Activated CD8-positive, alpha-beta memory T cell treated with anti-CD3 and anti-CD28 coated beads for 36 hours (primary cell): Measurements from ENCODE around the gene ANKMY1. TPM values are rescaled to one million over a fixed set of nuclear protein-coding genes. Genes with fewer than 3 reads are reported as not detected.

ENCODE experiments used
- CTCF ChIA-PET: fragments of 350-600 bp; sonication (Branson Sonifier 250); formaldehyde crosslinking; loops from one replicate; lab custom pipeline; 2021; ENCODE audit warnings: antibody characterized with exemption; lab: Charles Lee
- POLR2A ChIA-PET: fragments of 350-600 bp; sonication (Branson Sonifier 250); formaldehyde crosslinking; loops from one replicate; lab custom pipeline; 2021; ENCODE audit warnings: antibody characterized with exemption; lab: Charles Lee
- total RNA-seq, 2 experiments: library from RNA; stranded (reverse); gene quantifications; one replicate each; pipeline ENCODE4 v1.2.3, GENCODE V29; 2021

ANKMY1 gene
- total RNA-seq, 2 experiments from 2014 or later: 21.1 to 23.0 TPM

DNA sequence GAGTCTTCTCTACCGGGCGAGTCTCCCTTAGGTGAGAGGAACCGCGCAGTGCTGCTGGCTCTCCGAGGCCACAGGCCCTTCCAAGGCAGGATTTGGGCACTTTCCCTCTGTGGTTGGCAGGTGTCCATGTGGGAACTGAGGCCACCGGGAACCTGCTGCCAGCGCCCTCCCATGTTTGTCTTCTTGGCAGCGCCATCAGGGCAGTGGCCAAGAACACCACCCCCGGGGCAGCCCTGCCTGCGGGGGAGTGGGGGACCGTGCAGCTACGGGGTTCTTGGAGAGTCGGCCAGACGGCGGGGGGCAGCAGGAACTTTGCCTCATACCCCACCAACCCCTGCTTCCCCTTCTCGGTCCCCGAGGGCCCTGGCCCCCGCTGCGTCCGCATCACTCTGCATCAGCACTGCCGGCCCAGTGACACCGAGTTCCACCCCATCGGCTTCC is 38.7 kb upstream of the ANKMY1 start:
- POLR2A ChIA-PET: no interaction called here

DNA sequence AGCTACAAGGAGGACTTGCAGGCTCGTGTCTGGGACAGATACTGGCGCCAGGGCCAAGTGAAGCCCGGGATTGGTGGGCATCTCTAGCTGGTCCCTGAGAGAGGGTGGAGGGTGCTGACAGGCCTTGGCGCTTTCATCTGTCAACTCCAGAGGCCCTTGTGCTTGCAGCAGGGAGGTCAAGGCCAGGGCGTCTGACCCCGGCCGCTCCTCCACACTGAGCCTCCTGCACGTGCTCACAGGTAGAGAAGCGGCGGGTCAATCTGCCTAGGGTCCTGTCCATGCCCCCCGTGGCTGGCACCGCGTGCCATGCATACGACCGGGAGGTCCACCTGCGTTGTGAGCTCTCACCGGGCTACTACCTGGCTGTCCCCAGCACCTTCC is 38.3 kb upstream of the ANKMY1 start:
- ChIA-PET POLR2A (no interaction called here), CTCF (no interaction called here)

More for the DNA sequence above, 38.7 kb upstream of the ANKMY1 start:
- CTCF ChIA-PET: no interaction called here

DNA sequence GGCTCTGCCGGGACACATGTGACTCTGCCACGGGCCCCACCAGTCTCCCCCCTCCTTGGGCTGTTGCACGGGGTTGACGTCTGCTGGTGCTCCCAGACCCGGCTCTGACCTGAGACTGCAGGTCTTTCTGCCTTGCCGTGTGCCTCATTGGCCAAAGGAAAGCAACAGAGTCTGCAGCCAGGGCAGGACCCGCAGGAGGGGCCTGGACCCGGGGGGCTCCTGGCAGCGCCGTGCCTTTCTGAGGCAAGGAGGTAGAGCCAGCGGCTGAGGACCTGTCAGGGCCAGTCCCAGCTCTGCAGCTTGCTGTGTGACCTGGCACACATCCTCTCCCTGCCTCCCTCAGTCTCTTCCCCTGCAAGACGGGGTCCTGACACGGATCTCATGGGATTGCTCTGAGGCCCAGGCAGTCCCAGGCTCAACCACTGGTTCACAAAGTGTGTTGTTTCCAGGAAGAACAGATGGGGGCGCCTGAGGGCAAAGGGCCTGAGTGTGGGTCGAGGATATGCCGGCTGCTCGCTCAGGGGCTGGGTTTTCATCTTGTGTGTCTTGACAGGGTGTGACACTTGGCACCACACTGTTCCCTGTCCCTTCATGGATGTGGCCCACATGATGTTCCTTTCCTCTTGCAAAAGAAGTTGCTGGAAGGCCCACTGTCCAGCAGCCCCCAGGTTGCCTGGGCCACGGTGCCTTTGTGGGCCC is 37.7 kb upstream of the ANKMY1 start:
- CTCF ChIA-PET: interaction anchor here (1.6 kb wide), 1 partner anchor 32 kb away, joined by 4 read pairs; no protein-coding TSS in a partner anchor
- POLR2A ChIA-PET: no interaction called here

DNA sequence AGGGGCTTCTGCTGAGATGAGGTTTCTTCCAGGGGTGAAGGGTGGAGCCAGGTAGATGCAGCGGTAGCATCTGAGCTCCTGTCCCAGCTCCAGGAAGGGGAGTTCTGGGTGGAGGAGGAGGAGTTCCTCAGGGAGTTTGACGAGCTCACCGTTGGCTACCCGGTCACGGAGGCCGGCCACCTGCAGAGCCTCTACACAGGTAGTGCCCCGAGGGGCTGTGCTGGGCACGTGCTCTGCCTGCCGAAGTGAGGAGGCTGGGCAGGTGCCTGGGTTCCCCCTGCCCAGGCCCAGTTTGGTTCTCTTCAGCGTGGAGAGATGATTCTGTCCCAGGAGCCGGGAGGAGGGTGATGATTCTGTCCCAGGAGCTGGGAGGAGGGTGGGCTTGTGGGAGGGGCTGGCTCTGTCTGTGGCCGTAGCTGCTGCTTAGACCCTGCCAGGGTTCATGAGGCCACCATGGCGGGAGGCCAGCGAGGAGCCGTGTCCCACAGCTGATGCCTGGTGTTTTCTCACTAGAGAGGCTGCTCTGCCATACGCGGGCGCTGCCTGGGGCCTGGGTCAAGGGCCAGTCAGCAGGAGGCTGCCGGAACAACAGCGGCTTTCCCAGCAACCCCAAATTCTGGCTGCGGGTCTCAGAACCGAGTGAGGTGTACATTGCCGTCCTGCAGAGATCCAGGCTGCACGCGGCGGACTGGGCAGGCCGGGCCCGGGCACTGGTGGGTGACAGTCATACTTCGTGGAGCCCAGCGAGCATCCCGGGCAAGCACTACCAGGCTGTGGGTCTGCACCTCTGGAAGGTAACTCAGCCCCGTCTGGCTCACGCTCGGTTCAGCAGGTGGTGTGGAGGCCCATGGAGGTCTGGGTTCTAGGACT is 37.0 kb upstream of the ANKMY1 start:
- ChIA-PET POLR2A (no interaction called here), CTCF (interaction anchor here (0.9 to 1.6 kb wide), 3 partner anchors 13 to 33 kb away, joined by 3 to 4 read pairs (median 3); no protein-coding TSS in a partner anchor)

DNA sequence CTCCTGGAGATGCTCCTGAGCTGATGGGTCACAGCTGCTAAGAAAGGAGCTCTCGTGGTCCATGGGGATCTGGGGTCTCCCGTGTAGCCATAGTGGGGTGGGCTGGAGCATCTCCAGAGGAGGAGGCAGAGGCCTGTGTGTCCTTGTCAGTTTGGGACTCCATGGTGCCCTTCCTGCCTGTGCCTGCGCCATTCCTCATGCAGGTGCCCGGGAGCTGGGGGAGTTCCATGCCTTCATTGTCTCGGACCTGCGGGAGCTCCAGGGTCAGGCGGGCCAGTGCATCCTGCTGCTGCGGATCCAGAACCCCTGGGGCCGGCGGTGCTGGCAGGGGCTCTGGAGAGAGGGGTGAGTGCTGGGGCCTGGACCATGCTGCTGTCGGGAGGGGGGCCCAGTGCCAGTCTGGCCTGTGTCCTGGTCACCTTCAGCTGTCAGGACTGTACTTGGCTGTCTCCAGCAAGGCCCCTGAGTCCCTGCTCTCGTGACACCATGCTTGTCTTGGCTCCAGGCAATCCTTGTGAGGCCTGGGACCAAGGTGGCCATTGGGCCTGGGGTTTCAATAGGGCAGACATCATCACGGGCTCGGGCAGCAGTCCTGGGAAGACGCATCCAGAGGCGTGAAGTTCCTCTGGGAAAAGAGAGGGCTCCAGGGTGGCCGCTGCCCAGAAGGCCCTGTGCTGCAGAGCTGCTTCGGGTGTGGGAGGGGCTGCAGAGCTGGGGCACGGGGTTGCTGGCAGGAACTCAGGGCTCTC is 36.1 kb upstream of the ANKMY1 start:
- POLR2A ChIA-PET: no interaction called here
- CTCF ChIA-PET: interaction anchor here (0.9 to 1.6 kb wide), 3 partner anchors 12 to 34 kb away, joined by 3 to 4 read pairs (median 3); no protein-coding TSS in a partner anchor

DNA sequence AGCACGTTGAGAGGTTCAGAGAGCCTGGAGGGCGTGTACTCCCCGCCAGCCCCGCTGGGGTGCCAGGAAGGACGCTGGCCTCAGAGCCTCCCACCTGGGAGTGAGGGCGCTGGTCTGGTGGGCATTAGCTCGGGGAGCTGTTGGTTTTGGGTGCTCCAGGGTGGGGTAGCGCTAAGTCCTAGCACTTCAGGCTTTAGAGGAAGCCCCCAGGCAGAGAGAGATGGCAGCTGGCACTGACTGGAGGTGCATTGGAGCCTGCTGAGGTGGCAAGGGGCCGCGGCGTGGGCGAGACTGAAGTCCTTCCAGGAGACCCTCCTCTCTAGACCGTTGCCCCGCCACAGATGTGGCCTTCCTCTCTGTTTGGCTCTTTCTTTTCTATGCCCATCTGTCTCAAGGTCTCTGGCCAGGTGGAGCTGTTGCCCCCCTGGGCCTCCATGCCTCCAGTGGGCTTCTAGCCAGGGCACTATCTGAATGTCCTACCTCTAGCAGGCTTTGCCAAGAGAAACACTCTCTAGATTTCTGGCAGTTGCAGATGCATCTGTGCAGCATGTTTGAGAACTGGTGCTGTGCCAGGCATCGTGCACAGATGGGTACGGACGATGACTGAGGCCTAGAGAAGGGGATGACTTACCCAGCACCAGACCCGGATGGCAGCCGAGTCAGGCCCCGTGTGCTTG is 35.4 kb upstream of the ANKMY1 start:
- ChIA-PET POLR2A (no interaction called here), CTCF (interaction anchor here (0.5 to 1.5 kb wide), 2 partner anchors 14 to 28 kb away, joined by 3 read pairs; no protein-coding TSS in a partner anchor)

DNA sequence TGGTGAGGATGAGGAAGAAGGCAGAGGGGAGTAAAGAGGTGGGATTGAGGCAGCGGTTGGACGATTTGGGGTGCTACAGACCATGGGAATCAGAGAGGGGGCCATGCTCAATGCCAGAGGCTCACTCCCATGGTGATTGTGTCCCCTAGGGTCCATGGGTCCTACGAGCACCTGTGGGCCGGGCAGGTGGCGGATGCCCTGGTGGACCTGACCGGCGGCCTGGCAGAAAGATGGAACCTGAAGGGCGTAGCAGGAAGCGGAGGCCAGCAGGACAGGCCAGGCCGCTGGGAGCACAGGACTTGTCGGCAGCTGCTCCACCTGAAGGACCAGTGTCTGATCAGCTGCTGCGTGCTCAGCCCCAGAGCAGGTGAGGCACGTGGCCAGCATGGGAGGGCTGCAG is 34.0 kb upstream of the ANKMY1 start:
- ChIA-PET POLR2A (no interaction called here), CTCF (no interaction called here)

DNA sequence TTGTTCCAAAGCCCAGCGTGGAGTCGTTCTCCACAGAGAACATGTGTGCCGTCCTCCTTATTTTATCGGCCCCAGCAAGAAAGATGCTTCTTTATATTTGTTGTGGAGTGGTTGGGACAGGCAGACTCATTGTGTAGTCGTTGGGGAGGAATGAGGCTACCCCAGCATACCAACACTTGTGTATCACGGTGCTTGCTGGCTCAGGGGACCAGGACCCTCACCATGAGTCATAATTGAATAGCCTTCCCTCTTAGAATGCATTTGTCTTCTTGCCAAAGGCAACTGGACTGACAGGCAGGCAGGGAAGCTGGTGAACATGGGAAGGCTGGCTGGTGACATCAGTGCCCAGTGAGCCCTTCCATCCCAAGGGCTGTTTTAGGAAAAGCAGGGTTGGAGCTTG is 33.4 kb upstream of the ANKMY1 start:
- ChIA-PET CTCF (no interaction called here), POLR2A (no interaction called here)

DNA sequence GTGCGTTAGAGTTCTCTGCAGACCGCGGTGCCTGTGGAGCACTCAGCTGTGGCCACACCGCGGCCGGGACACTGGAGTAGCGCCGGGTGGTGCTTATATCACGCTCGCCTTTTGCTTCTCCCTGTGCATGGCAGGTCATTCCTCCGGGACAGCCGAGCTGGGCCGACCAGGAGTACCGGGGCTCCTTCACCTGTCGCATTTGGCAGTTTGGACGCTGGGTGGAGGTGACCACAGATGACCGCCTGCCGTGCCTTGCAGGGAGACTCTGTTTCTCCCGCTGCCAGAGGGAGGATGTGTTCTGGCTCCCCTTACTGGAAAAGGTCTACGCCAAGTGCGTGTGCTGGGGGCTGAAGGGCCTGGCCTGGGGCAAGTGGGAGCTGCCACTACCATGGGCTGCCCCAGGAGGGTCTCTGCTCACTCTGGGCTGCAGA is 32.9 kb upstream of the ANKMY1 start:
- CTCF ChIA-PET: interaction anchor here (1.5 kb wide), 1 partner anchor 77 kb away, joined by 5 read pairs; no protein-coding TSS in a partner anchor
- POLR2A ChIA-PET: no interaction called here

DNA sequence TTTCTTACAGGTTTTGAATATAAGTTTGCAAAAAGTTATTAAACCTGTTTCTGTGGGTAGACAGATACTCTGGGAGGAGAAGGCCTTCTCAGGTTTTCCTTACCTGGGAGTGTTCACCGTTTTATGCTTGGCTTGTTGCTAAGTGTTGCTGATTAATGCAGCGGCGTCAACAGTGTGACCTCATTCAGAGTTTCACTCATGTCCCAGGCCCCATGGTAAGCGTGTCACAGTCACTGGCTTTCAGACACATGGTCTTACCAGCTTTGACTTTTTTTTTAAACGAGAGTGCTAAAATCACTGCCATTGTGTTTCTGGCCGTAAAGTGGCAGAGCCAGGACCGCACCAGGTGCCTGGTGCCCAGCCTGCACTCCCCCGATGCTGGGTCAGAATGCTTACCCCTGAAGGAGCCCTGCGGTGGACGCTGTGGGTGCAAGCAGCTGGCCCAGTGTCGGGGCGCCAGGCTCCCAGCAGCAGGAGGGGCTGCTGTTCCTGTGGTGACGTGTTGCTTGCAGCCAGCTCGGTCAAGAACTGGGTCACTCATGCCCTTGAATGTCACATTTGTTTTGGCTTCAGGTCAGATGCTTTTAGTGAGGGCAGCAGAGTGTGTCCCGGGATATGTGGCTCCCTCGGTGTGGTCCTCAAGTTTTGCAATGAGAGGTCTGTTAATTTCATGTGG is 32.2 kb upstream of the ANKMY1 start:
- CTCF ChIA-PET: interaction anchor here (1.5 to 5.9 kb wide), 2 partner anchors 24 to 76 kb away, joined by 5 to 42 read pairs; no protein-coding TSS in a partner anchor

DNA sequence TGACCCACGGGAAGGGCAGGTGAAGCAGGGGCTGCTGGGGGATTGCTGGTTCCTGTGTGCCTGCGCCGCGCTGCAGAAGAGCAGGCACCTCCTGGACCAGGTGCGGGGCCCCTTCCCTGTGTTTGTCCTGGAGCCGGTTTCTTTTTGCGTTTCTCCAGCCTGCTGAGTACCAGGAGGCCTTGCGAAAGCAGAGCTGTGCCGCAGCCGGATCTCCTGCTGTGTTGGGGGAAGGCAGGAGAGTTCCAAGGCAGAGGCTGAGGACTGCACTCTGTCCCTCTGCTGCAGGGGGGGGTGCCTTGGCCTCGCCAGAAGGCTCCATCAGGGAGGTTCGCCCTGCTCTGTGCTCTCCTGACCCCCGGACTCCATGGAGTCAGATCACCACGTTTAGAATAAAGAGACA is 31.6 kb upstream of the ANKMY1 start:
- ChIA-PET POLR2A (no interaction called here), CTCF (interaction anchor here (0.8 to 5.9 kb wide), 4 partner anchors 10 to 75 kb away, joined by 3 to 42 read pairs (median 4); no protein-coding TSS in a partner anchor)

More for the DNA sequence above, 32.2 kb upstream of the ANKMY1 start:
- POLR2A ChIA-PET: no interaction called here

DNA sequence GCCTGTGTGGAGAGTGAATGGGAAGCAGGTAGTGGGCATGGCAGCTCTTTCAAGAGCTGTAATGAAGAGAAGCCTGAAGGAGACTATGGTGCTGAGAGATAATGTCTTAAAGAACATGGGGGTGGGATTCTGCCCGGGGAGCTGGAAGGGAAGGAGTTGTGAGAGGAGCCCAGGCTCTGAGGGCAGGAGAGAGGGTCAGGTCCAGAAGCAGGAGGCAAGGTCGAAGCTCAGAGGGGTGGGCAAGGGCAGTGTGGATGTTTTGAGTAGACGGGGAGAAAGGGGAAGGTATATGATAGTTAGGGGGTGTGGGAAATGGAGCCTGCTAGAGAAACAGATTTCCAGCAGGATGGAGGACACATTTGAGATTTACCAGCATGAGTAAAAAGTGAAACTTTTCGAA is 30.9 kb upstream of the ANKMY1 start:
- POLR2A ChIA-PET: interaction anchor here (0.6 to 3.6 kb wide), 2 partner anchors 9 to 33 kb away, joined by 3 to 17 read pairs; no protein-coding TSS in a partner anchor
- CTCF ChIA-PET: interaction anchor here (0.8 to 5.9 kb wide), 3 partner anchors 9 to 32 kb away, joined by 3 to 42 read pairs (median 4); no protein-coding TSS in a partner anchor

DNA sequence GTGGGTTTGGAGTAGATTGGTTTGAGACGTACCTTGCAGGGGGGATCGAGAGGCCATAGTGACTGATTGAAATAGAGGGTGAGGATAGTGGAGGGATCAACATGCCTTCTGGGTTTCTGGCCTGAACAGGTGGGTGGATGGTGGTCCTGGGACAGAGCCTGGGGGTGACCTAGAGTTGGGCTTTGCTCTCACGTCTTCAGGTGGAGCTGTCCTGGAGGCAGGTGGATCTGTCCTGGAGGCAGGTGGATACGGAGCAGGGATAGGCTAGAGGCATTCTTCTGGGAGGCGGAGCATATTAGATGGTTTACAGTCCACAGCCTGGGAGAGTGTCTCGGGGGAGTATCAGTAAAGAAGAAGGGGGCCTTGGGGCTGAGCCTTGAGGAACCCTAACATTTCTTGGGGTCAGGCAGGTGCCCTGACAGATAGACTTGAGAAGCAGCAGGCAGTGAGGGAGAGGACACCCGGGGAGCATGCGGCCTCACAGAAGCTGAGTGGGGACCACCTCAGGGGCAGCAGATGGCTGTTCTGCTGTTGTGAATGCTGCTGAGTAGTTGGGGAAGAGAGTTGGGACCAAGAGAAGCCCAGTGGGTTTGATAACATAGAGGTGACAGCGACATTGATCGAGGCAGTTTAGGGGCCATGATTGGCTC is 30.3 kb upstream of the ANKMY1 start:
- POLR2A ChIA-PET: interaction anchor here (0.6 to 3.6 kb wide), 4 partner anchors 8 to 37 kb away, joined by 3 to 52 read pairs (median 15); partner anchors contain the start of gene GPR35
- CTCF ChIA-PET: interaction anchor here (1.0 to 5.9 kb wide), 3 partner anchors 9 to 22 kb away, joined by 3 to 42 read pairs (median 4); no protein-coding TSS in a partner anchor

DNA sequence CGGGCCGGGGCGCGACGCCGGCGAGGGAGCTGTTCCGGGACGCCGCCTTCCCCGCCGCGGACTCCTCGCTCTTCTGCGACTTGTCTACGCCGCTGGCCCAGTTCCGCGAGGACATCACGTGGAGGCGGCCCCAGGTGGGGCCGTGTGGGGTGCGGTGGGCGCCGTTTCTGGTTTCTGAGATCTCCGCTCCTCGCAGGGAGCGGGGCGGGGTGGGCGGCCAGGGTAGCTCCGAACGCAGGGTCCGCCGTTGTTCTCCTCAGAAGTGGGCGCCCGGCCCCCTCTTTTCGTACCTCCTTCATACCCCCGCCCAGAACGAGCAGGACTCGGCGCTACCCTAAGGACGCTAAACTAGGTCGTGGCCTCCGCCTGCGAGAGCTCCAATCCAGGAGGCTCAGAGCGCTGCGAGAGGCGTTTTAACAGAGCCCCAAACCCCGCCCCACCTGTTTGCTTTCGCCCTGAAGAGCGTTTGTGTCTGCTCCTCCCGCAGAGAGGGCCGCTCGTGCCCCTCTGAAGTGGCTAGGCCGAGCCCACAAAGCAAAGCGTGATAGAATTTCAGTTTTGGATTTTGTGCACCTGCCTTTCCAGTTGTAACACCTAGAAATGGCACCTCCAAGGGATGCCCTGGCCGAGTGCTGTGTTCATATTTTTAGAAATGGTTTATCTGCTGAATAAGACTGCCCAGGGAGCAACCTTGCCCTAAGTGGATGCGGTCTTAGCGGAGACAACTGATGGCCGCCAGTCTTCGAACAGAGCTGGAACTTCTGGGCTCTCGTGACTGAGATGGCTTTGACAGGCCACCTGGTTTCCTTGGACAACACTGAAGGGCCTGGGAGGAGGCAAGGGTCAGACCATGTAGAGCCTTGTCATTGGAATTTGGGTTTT is 29.4 kb upstream of the ANKMY1 start:
- ChIA-PET POLR2A (interaction anchor here (0.6 to 3.6 kb wide), 12 partner anchors 16 to 1470 kb away, joined by 3 to 52 read pairs (median 4); partner anchors contain the start of genes ANKMY1, GPR35, MTERF4 and RNPEPL1), CTCF (interaction anchor here (0.6 to 5.9 kb wide), 8 partner anchors 10 to 73 kb away, joined by 3 to 42 read pairs (median 6); partner anchors contain the start of gene DUSP28)

DNA sequence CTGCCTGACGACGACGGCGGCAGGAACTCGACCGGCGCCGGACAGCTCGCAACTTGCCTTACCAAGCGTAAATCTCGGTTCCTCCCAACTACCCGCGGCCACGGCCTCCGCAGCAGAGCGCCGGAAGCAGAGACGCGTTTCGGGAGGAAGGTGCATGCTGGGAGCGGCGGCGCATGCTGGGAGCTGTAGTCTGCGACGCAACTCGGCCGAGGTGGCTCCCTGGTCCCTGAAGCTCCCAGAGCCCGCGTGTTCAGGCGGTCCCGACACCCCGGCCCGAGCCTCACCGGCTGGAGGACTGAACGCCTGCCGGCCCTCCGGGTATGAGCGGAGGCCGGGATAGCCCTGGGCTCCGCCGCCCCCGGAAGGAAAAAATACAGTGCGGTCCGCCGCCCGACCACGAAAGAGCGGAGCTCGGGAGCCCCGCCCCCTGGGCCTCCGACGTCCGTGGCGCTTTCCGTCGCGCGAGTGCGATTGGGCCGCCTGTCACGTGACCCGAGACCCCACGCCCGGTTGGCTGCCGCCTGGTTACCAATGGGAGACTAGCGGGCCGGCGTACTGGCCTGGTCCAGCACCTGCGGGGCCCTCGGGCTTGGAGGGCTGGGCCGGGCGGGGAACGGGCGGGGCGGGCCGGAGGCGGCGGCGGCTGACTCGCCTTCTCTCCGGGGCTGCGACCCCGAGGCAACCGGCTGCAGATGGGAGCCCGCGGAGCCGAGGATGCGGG is 28.6 kb upstream of the ANKMY1 start, which contains the start of gene CAPN10:
Gene CAPN10, plus strand, starts transcription at position 537 of the 721 bp plus-strand sequence. Its CDS starts 178 bp downstream, at position 715.
- CTCF ChIA-PET: interaction anchor here (0.6 to 5.9 kb wide), 7 partner anchors 17 to 72 kb away, joined by 3 to 42 read pairs (median 6); partner anchors contain the start of gene DUSP28

More for the DNA sequence above, 28.6 kb upstream of the ANKMY1 start, which contains the start of gene CAPN10:
- POLR2A ChIA-PET: interaction anchor here (0.7 to 3.6 kb wide), 12 partner anchors 15 to 516 kb away, joined by 3 to 52 read pairs (median 4); partner anchors contain the start of genes ANKMY1, GPR35, MTERF4 and RNPEPL1
